Upper lobe of right lung (tissue), 1 donor: ENCODE results near the gene MCUR1. TPM values are rescaled to one million over a fixed set of nuclear protein-coding genes. Genes with fewer than 3 reads are reported as not detected.
"Not testable (repeated sequence)": the region's sequence is repeated elsewhere in the genome, so short reads cannot be mapped to it uniquely, and the experiment has no call there.

Experiments used
- ATAC-seq: fragments of 200-7000 bp; cut with Tn5 transposase; one replicate; pipeline ENCODE4 v1.9.1; 2020; ENCODE audit warnings: mild to moderate bottlenecking, moderate library complexity
- DNase-seq: peaks from one replicate; pipeline ENCODE4 v3.0.0-alpha.2; 2020
- H3K27ac ChIP-seq: fragments of 200-600 bp; one replicate; pipeline ENCODE4 v1.8.0; 2022
- H3K27me3 ChIP-seq: fragments of 200-600 bp; one replicate; pipeline ENCODE4 v1.8.0; 2022; ENCODE audit warnings: mild to moderate bottlenecking
- H3K36me3 ChIP-seq: fragments of 200-600 bp; one replicate; pipeline ENCODE4 v1.8.0; 2022
- H3K4me1 ChIP-seq: fragments of 200-600 bp; one replicate; pipeline ENCODE4 v1.8.0; 2022
- H3K4me3 ChIP-seq: fragments of 200-600 bp; one replicate; pipeline ENCODE4 v1.8.0; 2022; ENCODE audit warnings: mild to moderate bottlenecking
- H3K9me3 ChIP-seq: fragments of 200-600 bp; one replicate; pipeline ENCODE4 v1.8.0; 2022
- intact Hi-C: fragments of 100-400 bp; cut with DNase I; formaldehyde crosslinking; loops from one replicate; pipeline ENCODE4 v1.11.0; 2022
- total RNA-seq: library from RNA; stranded (reverse); fragmentation: NEBNext Ultra II Directional; extraction: Animal tissue kit (Norgen Biotek cat#: 25700); gene quantifications from one replicate; pipeline ENCODE4 v1.2.1, GENCODE V29; 2021
- TF ChIP-seq, protein P1 (sequence below): fragments of 200-600 bp; IDR thresholded peaks from one replicate; pipeline ENCODE4 v1.8.0; 2022; ENCODE audit warnings: antibody characterized with exemption
- donor health status: DM: no; HTN: yes; CAD: no; lungs with severe emphysema.

Gene MCUR1
- total RNA-seq, 1 donor from 2014 or later: 35.0 TPM

DNA sequence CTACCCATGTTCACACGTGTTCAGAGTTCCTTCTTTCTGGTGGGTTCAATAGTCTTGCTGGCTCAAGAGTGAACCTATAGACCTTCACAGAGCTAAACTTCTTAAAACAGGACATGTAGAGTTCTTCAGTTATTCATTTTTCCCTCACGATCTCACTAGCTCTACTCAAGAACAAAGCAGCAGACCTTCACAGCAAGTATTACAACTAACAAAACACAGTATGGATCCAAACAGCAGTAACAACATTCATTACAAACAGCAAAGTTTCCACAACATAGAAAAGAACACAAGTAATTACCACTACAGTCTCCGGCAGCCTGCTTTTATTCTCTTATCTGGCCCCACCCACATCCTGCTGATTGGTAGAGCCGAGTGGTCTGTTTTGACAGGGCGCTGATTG, 39.5 kb upstream of the MCUR1 start:
- ATAC-seq (no peak), DNase-seq (no peak)
- H3K4me1 ChIP-seq: no peaks in the 10 kb centered on the region
- TF ChIP-seq, protein P1, sequence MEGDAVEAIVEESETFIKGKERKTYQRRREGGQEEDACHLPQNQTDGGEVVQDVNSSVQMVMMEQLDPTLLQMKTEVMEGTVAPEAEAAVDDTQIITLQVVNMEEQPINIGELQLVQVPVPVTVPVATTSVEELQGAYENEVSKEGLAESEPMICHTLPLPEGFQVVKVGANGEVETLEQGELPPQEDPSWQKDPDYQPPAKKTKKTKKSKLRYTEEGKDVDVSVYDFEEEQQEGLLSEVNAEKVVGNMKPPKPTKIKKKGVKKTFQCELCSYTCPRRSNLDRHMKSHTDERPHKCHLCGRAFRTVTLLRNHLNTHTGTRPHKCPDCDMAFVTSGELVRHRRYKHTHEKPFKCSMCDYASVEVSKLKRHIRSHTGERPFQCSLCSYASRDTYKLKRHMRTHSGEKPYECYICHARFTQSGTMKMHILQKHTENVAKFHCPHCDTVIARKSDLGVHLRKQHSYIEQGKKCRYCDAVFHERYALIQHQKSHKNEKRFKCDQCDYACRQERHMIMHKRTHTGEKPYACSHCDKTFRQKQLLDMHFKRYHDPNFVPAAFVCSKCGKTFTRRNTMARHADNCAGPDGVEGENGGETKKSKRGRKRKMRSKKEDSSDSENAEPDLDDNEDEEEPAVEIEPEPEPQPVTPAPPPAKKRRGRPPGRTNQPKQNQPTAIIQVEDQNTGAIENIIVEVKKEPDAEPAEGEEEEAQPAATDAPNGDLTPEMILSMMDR: no peak
- H3K9me3 ChIP-seq: no peaks in the 10 kb centered on the region
- no peak overlapping the region for H3K27ac ChIP-seq
- intact Hi-C loops: no loop called here
- peaks cover 2% of the 10 kb centered on the region for H3K27me3 ChIP-seq
- H3K36me3 ChIP-seq: no peaks in the 10 kb centered on the region
- no peak overlapping the region for H3K4me3 ChIP-seq

DNA sequence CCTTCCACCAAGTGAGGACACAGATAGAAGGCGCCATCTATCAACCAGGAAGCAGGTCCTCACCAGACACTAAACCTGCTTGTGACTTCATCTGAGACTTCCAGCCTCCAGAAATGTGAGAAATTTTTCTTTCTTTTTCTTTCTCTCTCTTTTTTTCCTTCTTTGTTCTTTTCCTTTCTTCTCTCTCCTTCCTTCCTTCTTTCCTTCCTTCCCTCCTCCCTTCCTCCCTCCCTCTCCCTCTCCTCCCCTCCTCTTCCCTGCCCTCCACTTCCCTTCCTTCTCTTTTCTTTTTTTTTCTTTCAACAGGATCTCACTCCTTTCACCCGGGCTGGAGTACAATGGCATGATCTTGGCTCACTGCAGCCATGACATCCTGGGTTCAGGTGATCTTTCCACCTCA, 37.4 kb upstream of the MCUR1 start:
- ATAC-seq: no peak
- Histone ChIP-seq H3K4me1 (peaks cover 5% of the 10 kb centered on the region), H3K36me3 (no peaks in the 10 kb centered on the region), H3K4me3 (no peak overlapping the region), H3K9me3 (no peaks in the 10 kb centered on the region), H3K27ac (no peak overlapping the region), H3K27me3 (no peaks in the 10 kb centered on the region)
- TF ChIP-seq, protein P1: no peak
- intact Hi-C loops: no loop called here
- no peak for DNase-seq

DNA sequence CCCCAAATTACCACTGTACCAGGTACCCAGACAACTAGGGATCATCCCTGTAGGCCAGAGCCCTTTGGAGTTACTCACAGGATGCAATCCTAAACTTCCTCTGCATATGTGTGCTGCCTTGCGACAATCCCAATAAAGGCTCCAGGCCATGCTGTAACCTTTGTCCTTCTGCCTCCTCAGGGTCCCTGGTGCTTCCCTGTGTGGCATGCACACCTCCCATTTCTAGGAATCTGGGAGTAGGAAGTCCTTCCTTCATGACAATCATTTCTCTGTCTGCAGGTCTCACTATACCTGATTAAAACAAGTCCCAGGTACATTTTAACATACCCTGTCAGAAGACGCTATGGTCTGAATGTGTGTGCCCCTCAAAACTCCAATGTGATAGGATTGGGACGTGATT, 37.0 kb upstream of the MCUR1 start:
- Histone ChIP-seq H3K27me3 (no peaks in the 10 kb centered on the region), H3K4me3 (no peak overlapping the region), H3K4me1 (peaks cover 5% of the 10 kb centered on the region), H3K27ac (no peak overlapping the region), H3K9me3 (no peaks in the 10 kb centered on the region), H3K36me3 (no peaks in the 10 kb centered on the region)
- TF ChIP-seq, protein P1: no peak
- no peak for ATAC-seq
- DNase-seq: no peak
- intact Hi-C loops: no loop called here

DNA sequence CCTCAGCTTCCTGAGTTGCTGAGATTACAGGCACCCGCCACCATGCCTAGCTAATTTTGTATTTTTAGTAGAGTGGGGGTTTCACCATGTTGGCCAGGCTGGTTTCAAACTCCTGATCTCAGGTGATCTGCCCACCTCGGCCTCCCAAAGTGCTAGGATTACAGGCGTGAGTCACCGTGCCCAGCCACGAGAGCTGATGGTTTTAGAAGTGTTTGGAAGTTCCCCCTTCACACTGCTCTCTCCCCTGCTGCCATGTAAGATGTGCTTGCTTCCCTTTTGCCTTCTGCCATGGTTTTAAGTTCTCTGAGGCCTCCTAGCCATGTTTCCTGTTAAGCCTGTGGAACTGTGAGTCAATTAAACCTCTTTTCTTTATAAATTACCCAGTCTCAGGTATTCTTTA, 36.3 kb upstream of the MCUR1 start:
- intact Hi-C loops: not testable (repeated sequence)

DNA sequence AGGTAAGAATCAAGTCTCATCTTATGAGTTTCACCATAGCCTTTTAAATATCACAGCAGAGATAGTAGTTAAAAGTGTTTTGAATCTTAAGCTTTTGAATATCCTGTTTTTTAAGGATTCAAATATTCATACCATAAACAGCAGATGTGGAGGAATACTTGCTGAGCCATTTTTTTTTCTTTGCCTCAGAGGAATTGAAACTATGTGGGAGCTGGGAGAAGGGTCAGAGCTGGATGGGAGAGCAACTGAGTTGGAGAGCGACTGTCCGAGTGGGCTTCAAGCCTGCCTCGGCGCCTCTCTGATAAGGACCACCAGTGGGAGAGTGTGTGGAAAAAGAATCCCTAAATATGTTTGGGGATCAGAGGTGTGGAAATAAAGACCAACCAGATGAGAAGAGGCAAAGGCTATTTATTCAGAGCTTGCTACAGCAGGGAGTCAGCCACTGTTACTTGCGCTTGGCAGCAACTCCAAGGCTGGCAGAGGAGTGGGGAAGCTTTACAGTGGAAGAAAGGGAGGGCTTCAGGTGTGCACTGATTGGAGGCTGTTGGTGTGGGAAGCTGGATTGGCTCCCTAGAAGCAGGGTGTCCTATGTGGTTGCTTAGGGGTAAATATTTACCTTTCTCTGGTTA, 34.3 kb upstream of the MCUR1 start:
- intact Hi-C loops: no loop called here
- no peak overlapping the region for H3K4me3 ChIP-seq
- no peaks in the 10 kb centered on the region for H3K36me3 ChIP-seq
- no peak for ATAC-seq
- peaks cover 5% of the 10 kb centered on the region for H3K4me1 ChIP-seq
- H3K9me3 ChIP-seq: no peaks in the 10 kb centered on the region
- no peak for DNase-seq
- TF ChIP-seq, protein P1: no peak
- H3K27me3 ChIP-seq: no peaks in the 10 kb centered on the region
- H3K27ac ChIP-seq: peak overlapping the region; percentile 4

More for the DNA sequence above, 36.3 kb upstream of the MCUR1 start:
- H3K9me3 ChIP-seq, H3K36me3 ChIP-seq, H3K4me1 ChIP-seq, H3K4me3 ChIP-seq, ATAC-seq, H3K27ac ChIP-seq, H3K27me3 ChIP-seq, DNase-seq: not testable (repeated sequence)

DNA sequence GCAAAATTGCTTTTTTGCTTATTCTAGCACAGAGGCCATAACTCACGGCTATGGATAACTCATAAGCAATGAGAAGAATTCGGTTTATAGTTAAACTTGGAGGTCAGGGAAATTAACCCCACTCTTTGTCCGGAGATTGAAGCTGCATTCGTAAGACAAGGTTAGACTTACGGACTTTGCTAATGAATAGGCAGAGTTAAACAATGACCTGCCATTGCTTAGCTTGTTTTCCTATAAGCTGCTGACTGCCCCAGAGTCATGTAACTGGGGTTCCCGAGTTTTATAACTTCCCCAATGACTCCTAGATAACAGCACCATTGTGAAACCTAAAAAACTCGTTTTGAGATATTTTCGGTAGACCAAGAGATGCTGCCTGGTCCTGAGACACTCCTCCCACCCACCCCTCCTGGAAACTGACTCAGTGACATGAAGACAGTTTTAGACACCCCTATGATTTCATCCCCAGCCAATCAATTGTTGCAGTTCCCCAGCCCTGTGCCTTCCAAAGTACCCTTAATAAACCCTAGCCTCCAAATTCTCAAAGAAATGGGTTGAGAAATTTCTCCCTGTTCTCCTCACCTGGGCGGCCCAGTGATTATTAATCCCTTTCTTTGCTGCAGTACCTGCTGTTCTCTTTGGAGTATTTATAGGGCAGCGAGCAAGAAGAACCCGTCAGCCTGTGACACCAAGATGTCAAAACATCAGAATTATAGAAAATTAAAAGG, 33.1 kb upstream of the MCUR1 start:
- ATAC-seq (no peak), DNase-seq (no peak)
- no peaks in the 10 kb centered on the region for H3K9me3 ChIP-seq
- no peaks in the 10 kb centered on the region for H3K36me3 ChIP-seq
- H3K4me3 ChIP-seq: no peak overlapping the region
- H3K27ac ChIP-seq: no peak overlapping the region
- intact Hi-C loops: no loop called here
- TF ChIP-seq, protein P1: no peak
- H3K4me1 ChIP-seq: peaks cover 5% of the 10 kb centered on the region
- no peaks in the 10 kb centered on the region for H3K27me3 ChIP-seq
